Endothelial cell of umbilical vein (primary cell): ENCODE data around the gene SLAMF1.

Source experiments
- JUN ChIP-seq: IDR thresholded peaks from 2 replicates; pipeline ENCODE4 v1.6.1; 2011; ENCODE audit warnings: borderline replicate concordance, low read depth; ENCODE audit not compliant: insufficient read length, insufficient read depth
- POLR2A ChIP-seq: IDR thresholded peaks from 2 replicates; pipeline ENCODE4 v1.6.1; 2012; ENCODE audit warnings: low read depth, mild to moderate bottlenecking, control low read depth, low read length
- TF ChIP-seq, protein P1 (sequence below), 2 donors: IDR thresholded peaks; 1 replicate in 1 of 2; 2 replicates in 1 of 2; pipeline ENCODE4 v1.5.1; 2011; ENCODE audit warnings: low read length in 2 of 2, mild to moderate bottlenecking in 2 of 2, moderate library complexity in 2 of 2, control low read depth in 1 of 2, inconsistent platforms in 1 of 2, low read depth in 1 of 2; ENCODE audit not compliant: insufficient read depth in 1 of 2; ENCODE audit errors: extremely low read depth in 1 of 2

GRCh38 chr1:160578175-160578524, 68.7 kb downstream of the SLAMF1 start:
- TF ChIP-seq JUN (no peak), POLR2A (no peak)
- TF ChIP-seq, protein P1, sequence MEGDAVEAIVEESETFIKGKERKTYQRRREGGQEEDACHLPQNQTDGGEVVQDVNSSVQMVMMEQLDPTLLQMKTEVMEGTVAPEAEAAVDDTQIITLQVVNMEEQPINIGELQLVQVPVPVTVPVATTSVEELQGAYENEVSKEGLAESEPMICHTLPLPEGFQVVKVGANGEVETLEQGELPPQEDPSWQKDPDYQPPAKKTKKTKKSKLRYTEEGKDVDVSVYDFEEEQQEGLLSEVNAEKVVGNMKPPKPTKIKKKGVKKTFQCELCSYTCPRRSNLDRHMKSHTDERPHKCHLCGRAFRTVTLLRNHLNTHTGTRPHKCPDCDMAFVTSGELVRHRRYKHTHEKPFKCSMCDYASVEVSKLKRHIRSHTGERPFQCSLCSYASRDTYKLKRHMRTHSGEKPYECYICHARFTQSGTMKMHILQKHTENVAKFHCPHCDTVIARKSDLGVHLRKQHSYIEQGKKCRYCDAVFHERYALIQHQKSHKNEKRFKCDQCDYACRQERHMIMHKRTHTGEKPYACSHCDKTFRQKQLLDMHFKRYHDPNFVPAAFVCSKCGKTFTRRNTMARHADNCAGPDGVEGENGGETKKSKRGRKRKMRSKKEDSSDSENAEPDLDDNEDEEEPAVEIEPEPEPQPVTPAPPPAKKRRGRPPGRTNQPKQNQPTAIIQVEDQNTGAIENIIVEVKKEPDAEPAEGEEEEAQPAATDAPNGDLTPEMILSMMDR (IDR thresholded peaks at IDR 0.05; ENCODE audit: extremely low read depth in 1 of 2, insufficient read depth in 1 of 2, low read depth in 1 of 2, low read length in 2 of 2) = no peak
